Right lung (tissue), 5 donors: ENCODE data around the gene GATAD2A. TPM values are rescaled to one million over a fixed set of nuclear protein-coding genes. Genes with fewer than 3 reads are reported as not detected.

ENCODE experiments used
- polyA plus RNA-seq, 5 donors: library from polyadenylated mRNA; unstranded; fragments of 120-200 nt; gene quantifications; one replicate each; pipeline versions ENCODE4 v1.2.1 to v1.2.3, GENCODE V29; 2013; ENCODE audit warnings: inconsistent platforms in 1 of 5, low replicate concordance in 1 of 5; ENCODE audit not compliant: insufficient read length in 5 of 5, insufficient read depth in 1 of 5

Gene GATAD2A
- polyA plus RNA-seq, 5 donors, result 33.1 to 57.9 (median 43.8) TPM

Other genes with a start within 250 kb of the GATAD2A start
- gene MEF2B, start 235.4 kb upstream of the GATAD2A start, polyA plus RNA-seq, result 1 to 10 TPM; 1.5 to 3.6 (median 3.5) TPM
- 10 to 100 TPM; 16.3 to 20.7 (median 17.6) TPM for gene BORCS8, start 213.5 kb upstream of the GATAD2A start, polyA plus RNA-seq
- 10 to 100 TPM; 55.3 to 88.3 (median 68.3) TPM for gene RFXANK, start 213.4 kb upstream of the GATAD2A start, polyA plus RNA-seq
- 10 to 100 TPM in 4 of 5 donors, 1 to 10 TPM in 1; 9.4 to 14.9 (median 12.6) TPM for gene NR2C2AP, start 202.3 kb upstream of the GATAD2A start, polyA plus RNA-seq
- gene NCAN, start 193.7 kb upstream of the GATAD2A start, polyA plus RNA-seq, result under 1 TPM; 0.03 to 0.09 (median 0.05) TPM
- gene TM6SF2, start 132.4 kb upstream of the GATAD2A start, polyA plus RNA-seq, result 1 to 10 TPM; 4.9 to 9.1 (median 6.0) TPM
- 10 to 100 TPM; 38.6 to 57.1 (median 50.4) TPM for gene SUGP1, start 85.2 kb upstream of the GATAD2A start, polyA plus RNA-seq
- 10 to 100 TPM; 49.9 to 81.4 (median 61.9) TPM for gene MAU2, start 84.8 kb upstream of the GATAD2A start, polyA plus RNA-seq
- gene TSSK6, start 109.9 kb downstream of the GATAD2A start, polyA plus RNA-seq, result 1 to 10 TPM in 3 of 5 donors, under 1 TPM in 2; 0.69 to 1.6 (median 1.2) TPM
- 100 to 1,000 TPM; 177 to 282 (median 180) TPM for gene NDUFA13, start 110.5 kb downstream of the GATAD2A start, polyA plus RNA-seq
- gene YJEFN3, start 123.2 kb downstream of the GATAD2A start, polyA plus RNA-seq, result 10 to 100 TPM; 10.1 to 14.8 (median 11.6) TPM
- 1 to 10 TPM in 1 of 5 donors, under 1 TPM in 4; 0.16 to 1.0 (median 0.35) TPM for gene CILP2, start 132.6 kb downstream of the GATAD2A start, polyA plus RNA-seq
- gene PBX4, start 213.0 kb downstream of the GATAD2A start, polyA plus RNA-seq, result 10 to 100 TPM; 12.0 to 23.5 (median 17.4) TPM
- gene LPAR2, start 222.5 kb downstream of the GATAD2A start, polyA plus RNA-seq, result 10 to 100 TPM; 36.2 to 59.3 (median 46.2) TPM
- gene GMIP, start 238.0 kb downstream of the GATAD2A start, polyA plus RNA-seq, result 10 to 100 TPM in 1 of 5 donors, 1 to 10 TPM in 4; 7.0 to 11.9 (median 9.1) TPM